ENCODE data around the gene CACHD1. TPM values are rescaled to one million over a fixed set of nuclear protein-coding genes. Genes with fewer than 3 reads are reported as not detected.

The CACHD1 gene
- total and polyA plus RNA-seq, 2 of the 8 experiments (the other 6 are each of a cell fraction or from before 2014, with no cell fraction given): 22.2 to 42.5 TPM

DNA sequence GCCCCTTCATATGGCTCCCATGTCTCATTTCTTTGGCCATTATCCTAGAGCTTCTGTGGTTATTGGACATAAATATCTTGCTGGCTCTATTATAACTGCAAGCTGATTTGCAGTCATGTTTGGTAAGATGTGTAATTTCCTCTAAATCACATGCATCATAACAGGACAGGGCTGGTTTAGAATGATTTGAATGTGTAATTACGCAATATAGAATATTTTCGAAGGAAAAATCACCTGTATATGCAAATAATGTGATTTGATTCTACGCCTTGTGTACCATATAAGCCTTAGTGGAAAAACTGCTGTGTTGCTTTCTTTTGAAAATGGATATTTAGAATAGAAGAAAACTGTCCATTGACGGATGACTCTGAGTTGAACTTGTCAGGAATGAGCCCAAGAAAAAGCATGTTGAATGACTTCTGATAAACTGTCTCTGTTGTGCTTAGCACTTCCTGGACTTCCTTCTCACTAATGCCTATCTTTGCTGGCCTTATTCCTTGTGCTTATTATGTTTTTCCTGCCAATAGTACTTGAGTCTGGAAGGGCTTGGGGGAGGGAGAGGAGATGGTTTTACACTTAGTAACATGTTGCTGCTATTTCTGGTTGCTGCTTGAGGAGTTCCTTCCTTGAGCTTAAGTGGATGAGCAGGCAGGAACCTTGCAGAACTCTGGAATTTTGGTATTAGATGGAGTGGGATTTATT lies 6.5 kb downstream of the CACHD1 start:
- Histone ChIP-seq H4K8ac (ENCODE audit: extremely low read depth, insufficient read depth, low read length) (no peak overlapping the region), H2BK15ac (ENCODE audit: low read length) (peak overlapping the region; percentile 1; the same call in 1 of the 2 replicates), H3K9ac (replicated peaks in 1 of 4; ENCODE audit: extremely low read depth in 1 of 4, low read depth in 3 of 4, low read length in 3 of 4) (no peak overlapping the region), H3K4me1 (replicated peaks in 1 of 4; ENCODE audit: control insufficient read depth in 3 of 4, insufficient read depth in 4 of 4, low read length in 3 of 4) (peaks cover 14 to 31% (median 25%) of the 10 kb centered on the region in 4 experiments), H3K36me3 (ENCODE audit: control insufficient read depth in 2 of 4, insufficient read depth in 4 of 4, low read length in 3 of 4) (peaks cover 0 to 6% (median 0%) of the 10 kb centered on the region in 4 experiments; a peak in 1 of 8 replicates), H2BK120ac (replicated peaks; ENCODE audit: low read depth, low read length) (no peak overlapping the region), H3K79me1 (ENCODE audit: low read depth, low read length) (peaks cover 2% of the 10 kb centered on the region; the same call in 1 of the 2 replicates), H3K4me3 (ENCODE audit: extremely low read depth in 1 of 4, insufficient read depth in 2 of 4, low read depth in 3 of 4, low read length in 4 of 4) (0 out of 8 replicates have a peak overlapping the region, but pooled peaks of 1 of the 4 experiments have one; percentile 4), H3K27ac (ENCODE audit: low read depth, low read length) (no peak overlapping the region), H3K9me3 (ENCODE audit: insufficient read depth in 2 of 2, low read depth in 1 of 2, low read length in 1 of 2) (no peaks in the 10 kb centered on the region), H3K79me2 (ENCODE audit: control insufficient read depth in 1 of 2, insufficient read depth in 2 of 2, low read length in 2 of 2) (peaks cover 41 to 90% of the 10 kb centered on the region in 2 experiments), H3K23ac (ENCODE audit: insufficient read length) (no peak overlapping the region), H2BK20ac (ENCODE audit: low read length) (no peak overlapping the region), H3K56ac (replicated peaks; ENCODE audit: insufficient read length, low read depth, low read length) (no peak overlapping the region), H3K14ac (ENCODE audit: insufficient read length) (no peak overlapping the region), H2BK12ac (ENCODE audit: low read depth, low read length) (no peak overlapping the region), H4K91ac (replicated peaks; ENCODE audit: insufficient read length, low read length) (no peak overlapping the region), H2BK5ac (ENCODE audit: low read depth, low read length) (no peak overlapping the region), H3K4ac (replicated peaks; ENCODE audit: insufficient read length, low read depth, low read length) (no peak overlapping the region), H2AFZ (ENCODE audit: low read length) (no peak overlapping the region), H4K20me1 (replicated peaks in 1 of 2; ENCODE audit: control insufficient read depth in 1 of 2, insufficient read depth in 2 of 2, low read length in 2 of 2) (peaks cover 5 to 21% of the 10 kb centered on the region in 2 experiments), H3K4me2 (ENCODE audit: insufficient read depth in 1 of 2, low read depth in 2 of 2, low read length in 2 of 2) (0 out of 4 replicates have a peak overlapping the region, but pooled peaks have one; percentile 17 to 33), H3K18ac (ENCODE audit: extremely low read depth, low read length) (peak overlapping the region; percentile 57; the same call in 1 of the 2 replicates), H3K23me2 (ENCODE audit: low read depth, low read length) (peaks cover 13% of the 10 kb centered on the region), H2AK5ac (ENCODE audit: low read depth, low read length) (no peak overlapping the region), H3K27me3 (replicated peaks in 1 of 4; ENCODE audit: control insufficient read depth in 3 of 4, extremely low read depth in 1 of 4, insufficient read depth in 3 of 4, low read length in 3 of 4) (peaks cover 0 to 1% (median 0%) of the 10 kb centered on the region in 4 experiments; a peak in 1 of 7 replicates), H4K5ac (ENCODE audit: insufficient read length, low read depth, low read length) (no peak overlapping the region)
- CTCF ChIA-PET (ENCODE audit: partially characterized antibody): interaction anchor here (0.8 to 2.5 kb wide), 3 partner anchors 11 to 42 kb away, joined by 3 to 12 read pairs (median 10); no protein-coding TSS in a partner anchor
- peak; percentile 58; the same call in 1 of the 2 replicates for TF ChIP-seq CEBPB (IDR thresholded peaks at IDR 0.05; ENCODE audit: low read depth, low read length)
- TF ChIP-seq, protein P1, sequence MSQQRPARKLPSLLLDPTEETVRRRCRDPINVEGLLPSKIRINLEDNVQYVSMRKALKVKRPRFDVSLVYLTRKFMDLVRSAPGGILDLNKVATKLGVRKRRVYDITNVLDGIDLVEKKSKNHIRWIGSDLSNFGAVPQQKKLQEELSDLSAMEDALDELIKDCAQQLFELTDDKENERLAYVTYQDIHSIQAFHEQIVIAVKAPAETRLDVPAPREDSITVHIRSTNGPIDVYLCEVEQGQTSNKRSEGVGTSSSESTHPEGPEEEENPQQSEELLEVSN (IDR thresholded peaks at IDR 0.05): no peak
- FAIRE-seq (no peak), DNase-seq (ENCODE audit: low read depth in 1 of 2, low spot score in 2 of 2) (no peak)
- WGBS, 2 experiments (ENCODE audit: extremely low coverage in 1 of 2, insufficient coverage in 1 of 2, insufficient read length in 1 of 2, insufficient replicate concordance in 2 of 2, low coverage in 1 of 2, low lambda C conversion rate in 2 of 2, missing lambda C conversion rate in 1 of 2): 85% methylated on average over 4 of the region's 4 CpGs; no CpG with 5 or more reads in 1 of the 2 experiments
- POLR2A ChIA-PET (ENCODE audit: partially characterized antibody): interaction anchor here (1.5 to 1.6 kb wide), 2 partner anchors 16 to 20 kb away, joined by 4 to 6 read pairs; no protein-coding TSS in a partner anchor

Measured in H1 (cell line).